Activated effector memory CD4-positive, alpha-beta T cell treated with Interleukin-2 at 50 U/mL for 16 hours (primary cell): ENCODE measurements around the gene FAF2.

Experiments used
- DNase-seq: peaks from one replicate; pipeline ENCODE4 v3.0.0-alpha.2; 2020

Gene FAF2

DNA sequence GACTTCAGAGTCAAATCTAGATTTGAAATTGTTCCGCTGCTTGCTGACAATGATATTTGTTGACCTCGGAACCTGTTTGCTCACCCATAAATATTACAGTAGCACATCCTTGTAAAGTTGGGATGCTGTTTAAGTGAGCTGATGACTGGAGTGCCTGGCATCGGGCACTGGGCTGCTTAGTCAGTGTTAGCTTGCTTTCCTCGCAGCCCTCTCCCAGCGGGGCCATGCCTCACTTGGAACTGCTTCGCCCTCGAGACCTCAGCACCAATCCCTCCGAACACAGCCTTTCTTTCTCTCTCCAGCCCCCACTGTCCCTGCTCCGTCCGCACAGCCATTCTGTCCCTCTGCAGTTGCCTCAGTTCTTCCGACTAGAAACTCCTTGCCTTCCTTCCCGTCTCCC lies 65.6 kb downstream of the FAF2 start:
- DNase-seq: no peak

DNA sequence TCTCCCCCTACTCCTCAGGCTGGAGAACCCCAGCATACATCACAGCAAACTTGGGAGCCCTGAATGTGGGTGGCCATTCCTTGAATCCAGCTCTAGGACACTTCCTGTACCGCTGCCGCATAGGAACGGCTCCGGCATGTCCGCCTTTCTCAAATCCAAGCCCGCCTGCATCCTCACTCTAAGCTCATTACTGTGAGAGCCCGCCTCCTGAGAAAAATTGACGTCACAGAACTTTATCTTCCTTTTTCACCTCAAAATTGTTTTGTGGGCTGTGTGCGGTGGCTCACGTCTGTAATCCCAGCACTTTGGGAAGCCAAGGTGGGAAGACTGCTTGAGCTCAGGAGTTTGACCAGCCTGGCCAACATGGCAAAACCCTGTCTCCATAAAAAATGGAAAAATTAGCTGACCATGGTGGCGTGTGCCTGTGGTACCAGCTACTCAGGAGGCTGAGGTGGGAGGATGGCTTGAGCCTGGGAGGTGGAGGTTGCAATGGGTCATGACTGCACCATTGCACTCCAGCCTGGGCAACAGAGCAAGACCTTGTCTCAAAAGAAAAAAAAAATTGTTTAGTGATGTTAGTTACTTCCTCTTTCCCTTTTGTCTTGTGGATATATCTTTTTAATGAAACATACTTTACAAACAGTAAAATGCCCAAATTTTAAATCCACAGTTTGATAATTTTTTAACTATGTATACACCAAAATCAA lies 66.2 kb downstream of the FAF2 start:
- no peak for DNase-seq

DNA sequence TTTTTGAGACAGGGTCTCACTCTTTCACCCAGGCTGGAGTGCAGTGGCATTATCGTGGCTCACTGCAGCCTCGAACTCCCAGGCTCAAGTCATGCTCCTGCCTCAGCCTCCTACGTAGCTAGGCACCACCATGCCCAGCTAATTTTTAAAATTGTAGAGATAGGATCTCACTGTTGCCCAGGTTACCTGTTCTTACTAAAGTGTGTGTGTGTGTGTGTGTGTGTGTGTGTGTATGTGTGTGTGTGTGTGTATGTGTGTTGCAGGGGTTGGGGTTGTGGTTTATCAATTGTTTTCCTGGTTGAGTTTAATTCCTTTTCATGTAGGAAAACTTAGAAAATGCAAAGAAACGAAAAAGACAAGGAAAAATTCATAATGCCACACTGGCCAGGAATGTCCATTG lies 67.2 kb downstream of the FAF2 start:
- DNase-seq: no peak

DNA sequence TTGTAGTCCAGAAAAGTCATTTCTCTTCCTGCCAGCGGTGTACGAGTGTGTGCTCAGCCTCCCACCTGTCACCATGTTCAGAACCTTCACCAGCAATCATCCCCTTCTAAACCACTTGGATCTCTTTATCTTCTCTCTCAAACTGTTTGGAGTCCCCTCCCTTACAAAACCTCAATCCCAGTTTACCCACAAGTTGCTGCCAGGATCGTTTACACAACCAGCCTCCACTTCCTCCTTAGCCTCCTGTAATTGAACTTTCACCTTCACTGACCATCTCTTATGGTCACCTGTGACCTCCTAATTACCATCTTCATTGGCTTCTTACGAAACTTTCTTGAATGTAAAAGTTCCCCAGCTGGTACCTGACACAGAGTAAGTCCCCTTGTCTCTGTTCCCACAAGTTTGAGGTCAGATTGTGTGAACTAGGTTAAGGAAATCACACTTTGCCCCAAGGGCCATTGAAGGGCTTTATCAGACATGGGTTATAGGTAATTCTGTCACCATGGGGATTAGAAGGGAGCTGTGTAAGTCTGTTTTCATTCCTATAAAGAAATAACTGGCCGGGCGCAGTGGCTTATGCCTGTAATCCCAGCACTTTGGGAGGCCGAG lies 69.0 kb downstream of the FAF2 start:
- DNase-seq: no peak

DNA sequence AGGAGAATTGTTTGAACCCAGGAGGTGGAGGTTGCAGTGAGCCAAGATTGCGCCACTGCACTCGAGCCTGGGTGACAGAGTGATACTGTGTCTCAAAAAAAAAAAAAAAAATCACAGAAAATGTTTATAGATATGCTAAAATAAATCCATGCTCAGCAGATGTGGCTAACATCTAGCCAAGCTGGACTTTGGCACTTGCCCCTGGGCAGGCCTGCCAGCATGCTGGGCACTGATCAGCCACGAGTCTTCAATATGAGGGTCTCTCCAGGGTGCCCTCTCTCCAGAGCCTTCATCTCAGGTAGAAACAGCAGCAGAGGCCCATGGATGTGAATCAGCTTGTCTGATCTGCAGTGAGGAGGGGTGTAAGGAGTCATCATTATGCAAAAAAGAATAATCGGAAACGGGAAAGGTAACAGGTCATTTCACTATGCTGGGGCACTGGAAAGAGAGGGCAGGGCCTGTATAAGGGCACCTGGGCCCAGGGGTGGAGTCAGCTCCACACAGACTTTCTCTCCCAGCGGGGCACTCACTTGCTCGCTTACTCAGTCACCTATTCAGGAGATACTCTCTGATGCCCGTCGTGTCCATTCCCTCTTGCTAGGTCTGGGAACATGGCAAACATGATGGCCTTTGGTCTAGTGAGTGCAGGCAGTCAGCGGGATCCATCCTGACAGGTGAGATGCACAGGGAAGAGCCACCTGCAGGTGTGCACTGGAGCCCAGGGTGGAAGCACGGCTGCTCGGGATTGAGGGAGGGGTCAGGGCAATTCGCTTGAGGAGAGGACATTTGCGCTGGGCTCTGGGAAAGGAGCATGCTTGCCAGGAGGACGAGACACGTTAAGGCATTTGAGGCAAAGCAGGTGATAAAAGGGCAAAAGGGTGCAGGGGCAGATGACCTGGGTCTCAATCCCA lies 71.9 kb downstream of the FAF2 start:
- DNase-seq: no peak

DNA sequence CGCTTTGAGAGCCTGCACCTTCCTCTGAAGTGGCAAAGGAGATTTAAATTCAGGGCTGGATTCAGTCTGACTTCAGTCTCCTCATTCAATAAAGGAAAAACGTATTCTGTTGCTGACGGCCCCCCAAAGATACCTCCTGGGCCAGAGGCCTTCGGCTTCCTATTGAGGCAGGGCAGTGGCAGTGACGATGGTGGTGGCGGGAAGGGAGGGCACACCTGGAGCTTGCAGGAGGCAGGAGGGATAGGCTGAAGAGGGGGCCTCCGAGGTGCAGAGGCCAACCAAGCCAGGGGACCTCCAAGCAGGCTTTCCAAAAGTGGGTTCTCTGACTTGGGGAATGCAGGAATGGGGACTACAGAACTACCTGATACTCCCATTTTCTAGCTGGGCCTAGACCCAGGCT lies 73.1 kb downstream of the FAF2 start:
- no peak for DNase-seq

DNA sequence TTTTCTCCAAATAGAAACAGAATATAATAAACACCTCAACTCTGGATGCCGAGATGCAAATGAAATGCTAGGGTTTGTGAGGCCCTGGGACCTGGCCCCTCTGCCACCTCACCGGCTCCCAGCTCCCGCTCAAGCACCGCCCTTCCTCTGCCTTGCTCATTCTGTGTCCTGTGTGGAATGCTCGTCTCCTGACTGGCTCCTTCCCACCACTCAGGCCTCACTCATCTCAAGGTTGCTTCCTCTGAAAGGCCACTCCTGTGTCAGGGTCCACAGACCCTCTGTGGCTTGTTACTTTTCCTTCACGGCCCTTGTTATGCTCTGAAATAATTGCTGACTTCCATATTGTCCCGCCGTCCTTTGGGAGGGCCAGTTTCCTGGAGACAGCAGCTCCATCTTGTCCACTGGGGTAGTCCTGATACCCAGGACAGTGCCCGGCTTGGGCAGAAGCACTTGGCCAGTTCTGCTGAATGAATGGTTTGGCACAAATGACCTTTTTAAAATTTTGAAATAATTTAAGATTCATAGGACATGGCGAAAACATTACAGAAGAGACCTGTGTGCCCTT lies 73.6 kb downstream of the FAF2 start:
- no peak for DNase-seq

DNA sequence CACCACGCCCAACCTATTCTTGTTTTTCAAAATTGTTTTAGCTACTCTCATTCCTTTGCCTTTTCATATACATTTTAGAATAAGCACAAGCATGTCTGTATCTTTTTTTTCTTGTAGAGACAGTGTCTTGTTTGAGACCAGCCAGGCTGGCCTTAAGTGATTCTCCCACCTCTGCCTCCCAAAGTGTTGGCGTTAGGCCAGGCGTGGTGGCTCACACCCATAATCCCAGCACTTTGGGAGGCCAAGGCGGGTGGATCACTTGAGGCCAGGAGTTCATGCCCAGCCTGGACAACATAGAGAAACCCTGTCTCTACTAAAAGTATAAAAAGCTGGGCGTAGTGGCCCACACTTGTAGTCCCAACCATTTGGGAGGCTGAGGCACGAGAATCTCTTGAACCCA lies 76.0 kb downstream of the FAF2 start:
- no peak for DNase-seq

DNA sequence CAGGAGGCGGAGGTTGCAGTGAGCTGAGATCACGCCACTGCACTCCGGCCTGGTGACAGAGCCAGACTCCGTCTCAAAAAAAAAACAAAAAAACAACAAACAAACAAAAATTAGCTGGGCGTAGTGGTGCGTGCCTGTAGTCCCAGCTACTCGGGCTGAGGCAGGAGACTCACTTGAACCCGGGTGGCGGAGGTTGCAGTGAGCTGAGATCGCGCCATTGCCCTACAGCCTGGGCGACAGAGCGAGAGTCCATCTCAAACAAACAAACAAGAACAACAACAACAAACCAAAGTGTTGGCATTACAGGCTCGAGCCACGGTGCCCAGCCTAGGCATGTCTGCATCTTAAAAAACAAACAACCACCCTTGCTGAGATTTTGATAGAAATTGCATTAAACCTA lies 76.8 kb downstream of the FAF2 start:
- no peak for DNase-seq

DNA sequence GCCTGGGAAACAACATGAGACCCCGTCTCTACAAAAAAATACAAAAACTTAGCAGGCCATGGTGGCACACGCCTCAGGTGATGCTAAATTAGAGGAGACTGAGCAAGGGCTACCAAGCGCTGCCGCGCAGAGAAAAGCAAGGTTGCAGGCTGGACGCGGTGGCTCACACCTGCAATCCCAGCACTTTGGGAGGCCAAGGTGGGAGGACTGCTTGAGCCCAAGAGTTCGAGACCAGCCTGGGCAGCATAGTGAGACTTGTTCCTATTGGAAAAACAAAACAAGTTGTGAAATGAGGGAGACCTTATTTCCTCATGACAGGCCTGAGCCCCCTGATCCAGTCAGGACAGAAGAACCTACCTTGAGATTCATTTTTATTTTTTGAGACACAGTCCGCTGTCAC lies 77.5 kb downstream of the FAF2 start:
- no peak for DNase-seq

DNA sequence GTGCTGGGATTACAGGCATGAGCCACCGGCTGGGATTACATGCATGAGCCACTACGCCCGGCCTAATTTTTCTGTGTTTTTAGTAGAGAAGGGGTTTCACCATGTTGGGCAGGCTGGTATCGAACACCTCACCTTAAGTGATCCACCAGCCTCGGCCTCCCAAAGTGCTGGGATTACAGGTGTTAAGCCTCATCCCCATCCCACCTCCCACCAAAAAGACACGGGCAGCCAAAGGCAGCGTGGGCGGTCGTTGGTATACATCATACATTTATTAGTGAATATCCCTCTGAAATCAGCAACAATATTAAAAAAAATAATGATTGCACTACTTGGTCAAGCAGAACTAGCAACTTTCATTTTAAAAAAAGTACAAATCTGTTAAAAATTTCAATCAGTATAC lies 78.3 kb downstream of the FAF2 start:
- DNase-seq: no peak

DNA sequence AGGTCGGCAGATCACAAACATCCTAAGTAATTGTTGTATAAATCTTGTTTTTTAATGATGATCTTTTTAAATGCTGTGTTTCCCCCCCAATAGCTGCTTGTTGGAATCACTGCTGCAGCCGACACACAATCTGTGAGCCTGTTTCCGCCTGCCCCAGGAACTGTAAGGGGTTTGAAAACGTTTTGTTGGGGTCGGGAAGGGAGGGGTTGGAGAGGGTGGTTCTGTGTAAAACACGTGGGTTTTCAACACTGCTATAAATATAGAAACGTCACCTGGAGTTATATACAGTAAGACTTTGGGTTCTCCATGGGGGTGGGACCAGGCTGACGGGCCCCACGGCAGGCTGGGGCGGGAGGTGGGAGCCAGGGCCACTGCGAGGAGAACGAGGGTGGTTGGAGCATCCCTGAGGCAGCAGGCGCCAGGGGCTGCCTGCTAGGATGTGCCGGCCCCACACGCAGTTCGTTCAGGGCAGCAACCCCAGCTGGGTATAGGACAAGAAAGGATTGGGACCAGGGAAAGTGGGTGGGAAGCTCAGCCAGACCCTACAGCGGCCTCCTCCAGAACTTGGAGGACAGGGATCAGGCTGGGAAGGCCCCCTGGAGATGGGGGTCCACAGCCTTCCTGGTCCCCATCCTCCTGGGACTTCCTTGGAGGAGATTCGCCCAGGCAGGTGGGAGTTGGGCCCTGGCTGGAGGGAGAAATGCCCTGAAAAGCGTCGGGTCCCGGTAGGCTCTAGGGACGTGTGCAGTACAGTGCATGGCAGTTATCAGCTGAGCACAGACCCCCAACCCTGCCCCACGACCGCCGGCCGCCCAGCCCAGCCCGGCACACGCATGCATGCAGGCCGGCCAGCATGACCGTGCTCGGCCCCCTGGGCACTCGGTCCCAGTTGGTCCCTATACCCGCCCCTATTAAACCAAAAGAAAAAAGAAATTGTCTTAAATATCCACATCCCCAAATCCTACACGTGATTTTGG lies 79.3 kb downstream of the FAF2 start:
- no peak for DNase-seq

DNA sequence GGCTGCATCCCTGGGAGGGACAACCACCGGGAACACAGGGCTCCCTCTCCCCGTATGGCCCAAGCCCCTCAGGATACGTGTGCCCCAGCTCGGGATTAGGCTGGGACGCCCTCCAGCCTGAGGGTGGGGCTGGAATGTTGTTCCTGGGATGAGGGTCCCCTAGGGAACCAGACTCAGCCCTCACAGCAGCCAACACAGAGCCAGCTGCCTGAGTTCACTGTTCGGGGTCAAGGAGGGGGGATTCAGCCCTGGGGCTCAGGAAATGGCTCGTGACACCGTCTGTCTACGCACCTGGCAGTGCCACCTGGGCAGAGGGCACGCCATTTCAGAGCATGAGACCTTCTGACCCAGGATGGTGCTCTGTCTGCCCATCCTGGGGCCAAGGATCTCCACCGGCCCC lies 80.1 kb downstream of the FAF2 start:
- no peak for DNase-seq

DNA sequence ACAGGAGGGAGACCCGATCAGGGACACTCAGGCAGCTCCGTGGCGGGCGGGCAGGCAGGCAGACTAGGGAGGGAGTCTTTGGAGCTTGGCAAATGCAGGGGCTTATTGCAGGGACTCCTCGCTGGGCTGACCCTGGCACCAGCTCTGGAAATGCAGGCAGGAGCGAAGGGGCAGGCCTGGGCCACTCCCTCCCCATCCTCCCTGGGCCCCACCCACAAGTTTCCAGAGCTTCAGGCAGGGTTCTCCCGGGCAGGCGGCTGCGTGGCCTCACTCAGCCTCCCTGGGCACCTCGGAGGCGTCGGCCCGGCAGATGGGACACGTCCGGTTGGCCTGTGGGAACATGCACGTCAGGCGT lies 80.6 kb downstream of the FAF2 start:
- no peak for DNase-seq

DNA sequence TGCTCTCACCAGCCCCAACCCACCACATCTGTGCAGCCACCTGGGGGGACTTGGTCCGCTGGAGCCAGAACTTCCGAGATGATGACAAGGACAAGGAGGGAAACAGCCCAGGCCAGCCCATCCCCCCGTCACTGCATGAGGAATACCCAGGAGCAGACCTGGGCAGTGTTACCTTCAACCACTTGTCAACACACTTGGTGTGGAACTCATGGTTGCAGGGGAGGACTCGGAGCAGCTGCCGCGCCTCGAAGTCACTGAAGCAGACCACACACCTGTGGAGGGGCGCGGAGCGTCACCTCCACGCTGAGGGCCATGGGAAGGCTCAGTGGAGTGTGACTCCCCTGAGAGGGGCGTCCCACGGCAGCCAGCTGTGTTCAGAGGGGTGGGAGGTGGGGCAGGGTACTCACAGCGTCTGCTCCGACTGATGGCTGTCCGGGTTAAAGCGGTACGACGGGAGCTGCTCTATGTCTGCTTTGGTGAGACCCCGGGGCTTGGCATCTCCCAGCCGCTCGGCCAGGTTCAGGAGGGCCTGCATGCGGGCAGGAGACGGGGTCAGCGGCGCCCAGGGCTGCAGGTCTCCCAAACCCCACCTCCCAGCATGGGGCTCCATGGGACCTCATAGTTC lies 81.0 kb downstream of the FAF2 start:
- DNase-seq: no peak

DNA sequence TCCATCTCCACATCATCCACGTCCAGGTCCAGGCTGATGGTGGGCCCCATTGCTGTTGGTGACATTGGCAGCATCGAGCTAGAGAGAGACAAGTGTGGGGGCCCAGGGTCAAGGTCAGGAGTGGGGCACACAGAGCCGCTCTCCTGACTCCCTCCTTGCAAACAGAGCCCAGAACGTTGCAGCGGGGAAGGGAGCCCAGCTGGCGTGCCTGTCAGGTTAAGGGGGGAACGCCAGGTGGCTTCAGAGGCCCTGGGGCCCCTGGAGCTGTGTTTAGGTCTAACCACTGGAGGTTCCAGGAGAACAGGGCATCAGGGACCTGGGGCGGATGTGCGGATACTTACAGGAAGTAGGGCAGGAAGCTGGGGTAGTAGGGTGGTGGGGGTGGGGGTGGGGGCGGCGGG lies 81.6 kb downstream of the FAF2 start:
- peak; percentile 59 for DNase-seq

DNA sequence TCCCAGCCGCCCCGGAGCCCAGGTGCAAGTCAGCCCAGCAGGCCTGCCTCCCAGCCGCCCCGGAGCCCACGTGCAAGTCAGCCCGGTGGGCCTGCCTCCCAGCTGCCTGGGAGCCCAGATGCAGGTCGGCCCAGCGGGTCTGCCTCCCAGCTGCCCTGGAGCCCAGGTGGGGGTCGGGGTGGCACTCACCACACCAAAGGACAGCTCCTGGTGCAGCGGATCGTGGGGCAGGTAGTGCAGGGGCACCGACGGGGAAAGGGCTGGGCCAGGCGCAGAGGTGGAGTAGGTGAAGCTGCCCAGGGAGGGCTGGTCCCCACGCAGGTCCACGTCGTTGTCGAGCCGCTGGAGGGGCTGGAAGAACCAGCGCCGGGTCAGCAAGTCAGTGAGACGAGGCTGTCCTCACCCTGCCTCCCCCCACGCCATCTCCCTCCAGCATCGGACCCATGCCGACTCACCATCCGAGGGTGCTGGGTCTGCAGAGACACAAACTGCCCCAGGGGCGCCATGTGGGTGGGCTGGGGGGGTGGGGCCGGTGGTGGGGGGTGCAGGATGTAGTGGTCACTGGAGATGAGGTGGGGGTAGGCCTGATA lies 82.3 kb downstream of the FAF2 start:
- peak; percentile 12 for DNase-seq

DNA sequence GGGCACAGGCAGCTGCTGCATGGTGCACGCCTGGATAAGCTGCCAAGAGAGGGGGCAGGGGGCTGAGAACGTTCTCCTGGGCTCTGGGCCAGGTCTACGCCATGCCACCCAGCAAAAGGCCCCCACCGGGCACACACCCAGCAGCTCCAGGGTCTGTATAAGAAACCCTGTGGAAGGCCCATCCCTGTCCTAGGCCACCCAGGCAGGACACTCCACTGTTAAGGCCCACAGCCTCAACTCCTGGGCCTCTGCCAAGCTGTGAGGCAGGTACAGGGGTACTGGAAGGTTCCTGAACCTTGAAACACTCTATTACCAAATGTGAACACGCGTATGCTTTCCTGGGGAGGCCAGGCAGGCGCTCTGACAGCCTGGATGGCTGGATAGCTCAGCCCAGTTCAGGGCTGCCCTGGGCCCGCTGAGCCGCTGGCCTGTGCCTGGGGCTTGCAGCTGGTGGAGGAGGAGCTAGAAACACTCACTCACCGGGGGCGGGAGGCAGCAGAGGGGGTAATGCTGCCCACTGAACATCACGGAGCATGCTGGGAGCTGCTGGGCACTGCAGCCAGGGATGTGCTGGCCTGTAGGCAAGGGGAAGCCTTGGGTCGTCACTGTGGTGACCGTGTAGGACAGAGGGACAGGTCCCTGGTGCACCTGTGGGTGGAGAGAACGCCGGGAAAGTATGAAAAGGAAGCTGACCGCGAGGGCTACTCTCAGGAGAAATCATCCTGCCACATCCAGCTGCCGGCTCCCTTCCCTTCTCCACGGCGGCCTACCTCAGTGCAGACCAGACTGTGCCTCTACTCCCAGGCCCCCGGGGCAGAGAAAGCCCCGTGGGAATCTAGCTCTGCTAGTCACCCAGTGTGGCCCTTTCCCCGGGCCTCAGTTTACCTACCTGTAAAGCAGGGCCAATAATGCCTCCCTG lies 83.1 kb downstream of the FAF2 start:
- DNase-seq: no peak

DNA sequence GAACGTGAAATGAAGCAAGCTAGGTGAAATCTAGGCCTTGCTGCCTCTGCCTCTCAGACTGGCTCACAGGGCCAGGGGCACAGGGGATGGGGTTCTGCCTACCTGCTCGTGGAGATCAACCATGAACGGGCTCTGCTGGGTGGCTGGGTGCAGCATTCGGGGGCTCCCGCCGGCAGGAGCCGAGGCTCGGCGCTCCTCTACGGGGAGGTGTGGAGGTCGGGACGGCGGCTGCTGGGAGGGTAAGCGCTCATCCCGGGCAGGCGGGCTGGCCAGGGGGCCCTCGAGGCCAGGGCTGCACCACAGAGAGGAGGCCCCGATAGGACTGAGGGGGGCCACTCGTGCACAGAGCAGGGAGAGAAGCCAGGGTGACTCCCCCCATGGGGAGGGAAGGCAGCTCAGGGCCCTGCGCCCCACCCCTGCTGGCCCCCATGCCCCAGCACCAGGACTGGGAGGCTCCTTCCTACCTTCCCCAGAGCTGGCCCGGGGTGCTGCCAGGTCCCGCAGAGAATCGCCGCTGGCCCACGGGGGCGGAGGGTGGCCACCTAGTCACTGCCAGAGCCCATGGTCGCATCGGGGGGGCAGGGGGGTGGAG lies 83.8 kb downstream of the FAF2 start:
- no peak for DNase-seq

DNA sequence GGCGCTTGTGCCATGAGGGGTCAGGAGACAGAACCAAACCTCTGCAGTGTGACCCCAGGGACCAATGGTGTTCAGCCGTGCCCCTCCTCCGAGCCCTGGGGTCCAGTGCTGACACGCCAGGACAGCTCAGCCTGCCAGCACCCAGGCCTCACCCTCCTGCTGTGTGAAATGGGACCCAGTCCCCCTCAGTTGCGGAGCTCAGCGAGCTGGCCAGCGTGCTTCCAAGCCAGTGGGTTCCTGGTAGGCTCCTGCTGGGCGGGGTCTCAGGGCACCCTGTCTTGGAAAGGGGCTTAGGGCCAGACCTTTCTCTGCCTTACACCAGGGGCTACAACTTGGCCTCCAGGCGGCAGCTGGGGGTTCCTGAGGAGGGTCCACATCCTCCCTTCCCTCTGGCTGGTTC lies 84.6 kb downstream of the FAF2 start:
- DNase-seq: no peak
